CD4-positive, alpha-beta T cell treated with Interleukin-12 subunit alpha and Interleukin-12 subunit beta, for 1 hour (primary cell): ENCODE data around the gene FAM174C.
"Not testable (repeated sequence)": the region's sequence is repeated elsewhere in the genome, so short reads cannot be mapped to it uniquely, and the experiment has no call there.

Experiments
- DNase-seq: peaks from one replicate; pipeline ENCODE4 v3.0.0-alpha.2; 2020

FAM174C gene

GRCh38 chr19:1288833-1289685, 13.7 kb downstream of the FAM174C start:
- no peak for DNase-seq

GRCh38 chr19:1289686-1290025, 14.3 kb downstream of the FAM174C start:
- DNase-seq = no peak

GRCh38 chr19:1290196-1290702, 14.9 kb downstream of the FAM174C start:
- no peak for DNase-seq

- DNase-seq = no peak
Measured at GRCh38 chr19:1290703-1291651, 15.6 kb downstream of the FAM174C start.

GRCh38 chr19:1291761-1292418, 16.6 kb downstream of the FAM174C start:
- no peak for DNase-seq

- no peak for DNase-seq
Measured at GRCh38 chr19:1292419-1293151, 17.3 kb downstream of the FAM174C start.

GRCh38 chr19:1293782-1294604, 18.7 kb downstream of the FAM174C start:
- no peak for DNase-seq

GRCh38 chr19:1294688-1295087, 19.4 kb downstream of the FAM174C start:
- no peak for DNase-seq

GRCh38 chr19:1295169-1296012, 20.1 kb downstream of the FAM174C start:
- peak; percentile 40 for DNase-seq

GRCh38 chr19:1296078-1296477, 20.7 kb downstream of the FAM174C start:
- DNase-seq = no peak

- DNase-seq = no peak
Measured at GRCh38 chr19:1296575-1297271, 21.4 kb downstream of the FAM174C start.

GRCh38 chr19:1298235-1298634, 22.9 kb downstream of the FAM174C start:
- no peak for DNase-seq

GRCh38 chr19:1299801-1300200, 24.5 kb downstream of the FAM174C start:
- no peak for DNase-seq

- no peak for DNase-seq
Measured at GRCh38 chr19:1300744-1301490, 25.6 kb downstream of the FAM174C start.

GRCh38 chr19:1302533-1303239, 27.4 kb downstream of the FAM174C start:
- DNase-seq = no peak

- DNase-seq = no peak
Measured at GRCh38 chr19:1304197-1304924, 29.0 kb downstream of the FAM174C start.

- not testable (repeated sequence) for DNase-seq
Measured at GRCh38 chr19:1305354-1305753, 30.0 kb downstream of the FAM174C start.

GRCh38 chr19:1307320-1307719, 32.0 kb downstream of the FAM174C start:
- no peak for DNase-seq
